ENCODE results near the gene NCBP2L.

- TF ChIP-seq CTCF (IDR thresholded peaks at IDR 0.05; ENCODE audit: low read depth, low read length) (no peak), EZH2phosphoT487 (IDR thresholded peaks at IDR 0.05; ENCODE audit: low read depth) (no peak)
Observed at GRCh38 chrX:107842715-107843400, 65.3 kb downstream of the NCBP2L start.

All from OCI-LY3 (cell line).